GM12873 (cell line): ENCODE measurements around the gene HSPG2.

Source experiments
- CTCF ChIP-seq: IDR thresholded peaks from 2 replicates; pipeline ENCODE4 v1.5.1; 2012; ENCODE audit warnings: low read depth, mild to moderate bottlenecking, moderate library complexity, low read length, control low read depth; ENCODE audit not compliant: insufficient read depth; ENCODE audit errors: missing control alignments

HSPG2 gene

DNA sequence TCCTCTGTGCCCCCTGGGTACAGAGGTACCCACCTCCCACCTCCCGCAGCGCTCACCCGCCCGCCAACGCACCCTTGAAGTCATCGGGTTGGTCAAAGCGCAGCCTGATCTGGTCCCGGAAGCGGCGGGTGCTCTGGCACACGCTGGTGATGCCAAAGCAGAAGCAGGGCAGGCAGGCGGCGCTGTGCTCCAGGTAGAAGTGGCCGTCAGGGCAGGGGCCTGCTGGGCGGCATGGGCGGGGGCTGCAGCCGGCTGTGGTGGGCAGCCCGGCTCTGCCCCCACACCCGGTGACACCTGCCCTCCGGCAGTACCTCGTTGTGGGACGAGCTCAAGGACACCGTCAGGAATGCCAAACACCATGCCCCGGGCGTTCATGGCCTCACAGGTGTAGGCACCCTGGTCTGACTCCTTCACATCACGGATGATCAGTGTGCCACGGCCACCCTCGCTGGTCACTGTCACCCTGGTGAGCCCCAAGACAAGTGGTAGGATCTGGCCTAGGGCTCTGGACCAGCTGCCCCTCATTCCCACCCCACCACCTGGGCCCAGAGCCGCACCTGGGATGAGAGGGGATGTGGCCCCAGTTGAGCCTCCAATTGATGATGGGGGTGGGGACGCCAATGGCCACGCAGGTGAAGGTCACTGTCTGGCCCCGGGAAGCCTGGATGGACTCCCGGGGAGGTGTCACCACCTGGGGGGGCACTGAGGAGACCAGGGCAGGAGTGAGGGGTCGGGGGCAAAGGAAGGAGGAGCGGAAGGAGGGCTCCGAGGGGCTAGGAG lies 52.5 kb downstream of the HSPG2 start:
- no peak for TF ChIP-seq CTCF

- TF ChIP-seq CTCF = no peak
Measured at GRCh38 chr1:21882721-21883415, 54.2 kb downstream of the HSPG2 start.

DNA sequence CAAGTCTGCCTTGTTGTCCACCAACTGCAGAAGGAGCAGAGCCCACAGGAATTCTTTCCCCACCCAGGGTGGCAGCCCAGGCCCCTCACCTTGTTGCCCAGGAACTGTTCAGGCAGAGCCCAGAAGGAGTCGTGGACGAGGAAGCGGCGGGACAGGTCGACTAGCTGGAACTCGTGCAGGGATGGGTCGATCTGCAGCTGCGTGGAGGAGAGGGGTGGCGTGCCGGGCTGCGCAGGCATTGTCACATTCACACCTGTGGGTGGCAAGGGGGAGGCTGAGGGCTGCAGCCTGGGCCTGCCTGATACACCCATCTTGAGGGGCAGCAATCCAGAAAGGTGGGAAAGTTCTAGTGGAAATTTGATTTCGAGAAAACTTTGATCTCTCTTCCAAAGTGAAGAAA lies 55.9 kb downstream of the HSPG2 start:
- no peak for TF ChIP-seq CTCF

DNA sequence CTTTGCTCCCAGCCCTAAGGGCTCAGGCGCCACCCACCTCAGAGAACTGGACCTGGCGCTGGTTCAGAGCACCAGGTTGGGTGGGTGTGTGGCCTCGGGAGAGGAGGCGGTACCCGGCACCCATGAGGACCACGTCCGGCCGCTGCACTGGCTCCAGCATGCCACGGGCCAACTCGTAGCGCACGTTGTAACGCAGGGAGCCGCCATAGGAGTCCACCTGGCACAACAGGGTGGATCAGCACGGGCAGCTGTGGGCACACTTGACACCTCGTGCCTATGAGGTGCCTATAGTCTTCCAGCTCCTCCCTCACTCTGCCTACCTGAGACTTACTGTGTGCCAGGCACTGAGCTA lies 56.5 kb downstream of the HSPG2 start:
- no peak for TF ChIP-seq CTCF

DNA sequence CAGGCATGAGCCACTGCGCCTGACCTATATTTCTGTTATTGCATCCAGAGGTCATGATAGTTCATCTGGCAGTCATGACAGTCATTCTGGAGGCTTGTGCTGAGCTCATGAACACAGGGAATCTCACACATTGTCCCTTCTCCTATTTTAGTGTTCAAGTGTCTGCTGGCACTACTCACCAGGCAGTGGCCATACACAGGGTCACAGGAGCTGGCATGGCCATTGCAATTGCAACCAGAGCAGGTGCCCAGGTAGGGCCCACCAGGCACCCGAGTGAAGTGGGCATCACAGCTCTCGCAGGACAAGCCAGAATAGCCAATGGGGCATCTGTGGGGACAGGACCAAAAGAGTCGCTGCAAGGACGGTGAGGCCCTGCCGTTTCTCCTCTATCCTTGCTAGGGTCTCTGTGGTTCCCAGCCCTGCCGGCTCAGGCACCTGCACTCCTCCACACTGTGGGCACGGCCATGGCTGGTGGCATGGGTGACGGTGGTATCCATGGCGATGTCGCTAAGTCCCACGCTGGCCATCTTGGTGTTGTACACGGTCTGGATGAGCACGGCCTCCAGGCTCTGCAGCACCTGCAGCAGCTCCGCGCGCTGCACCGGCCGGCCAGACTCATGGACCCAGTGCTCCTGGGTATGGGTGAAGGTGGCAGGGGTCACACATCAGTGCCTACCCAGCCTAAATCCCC lies 57.0 kb downstream of the HSPG2 start:
- no peak for TF ChIP-seq CTCF

GRCh38 chr1:21878840-21879478 lies 58.2 kb downstream of the HSPG2 start:
- TF ChIP-seq CTCF = no peak
